ENCODE measurements around the gene LRP1B.

GRCh38 chr2:140718999-140719398 lies 1411.8 kb downstream of the LRP1B start:
- TF ChIP-seq GATA3 (IDR thresholded peaks at IDR 0.05; ENCODE audit: low read depth, low read length), result no peak
- TF ChIP-seq GATA2 (IDR thresholded peaks at IDR 0.05; ENCODE audit: low read depth, low read length), result no peak
